VCaP (cell line): Measurements from ENCODE around the gene ZSCAN26.

Source experiments
- H3K27ac ChIP-seq: fragments of 450-650 bp; 2 replicates; pipeline ENCODE4 v1.5.1; 2017
- TF ChIP-seq, protein P1 (sequence below): fragments of 450-650 bp; conservative IDR thresholded peaks from 2 replicates; pipeline ENCODE4 v1.5.1; 2017; ENCODE audit warnings: mild to moderate bottlenecking, moderate library complexity

Gene ZSCAN26

DNA sequence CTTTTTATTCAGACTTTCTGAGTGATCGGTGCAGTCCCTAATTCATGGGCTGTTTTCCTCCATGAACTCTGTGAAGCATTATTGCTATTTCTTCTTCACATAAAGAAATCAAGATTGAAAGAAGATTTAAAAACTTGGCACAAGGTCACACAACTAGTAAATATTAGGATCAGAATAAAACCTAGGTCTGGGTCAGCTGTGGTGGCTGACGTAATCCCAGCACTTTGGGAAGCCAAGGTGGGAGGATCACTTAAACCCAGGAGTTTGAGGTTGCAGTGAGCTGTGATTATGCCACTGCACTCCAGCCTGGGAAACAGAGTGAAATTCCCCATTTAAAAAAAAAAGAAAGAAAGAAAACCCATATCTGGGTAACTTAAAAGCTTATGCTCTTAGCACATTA is 40.5 kb upstream of the ZSCAN26 start:
- H3K27ac ChIP-seq: no peak overlapping the region
- TF ChIP-seq, protein P1, sequence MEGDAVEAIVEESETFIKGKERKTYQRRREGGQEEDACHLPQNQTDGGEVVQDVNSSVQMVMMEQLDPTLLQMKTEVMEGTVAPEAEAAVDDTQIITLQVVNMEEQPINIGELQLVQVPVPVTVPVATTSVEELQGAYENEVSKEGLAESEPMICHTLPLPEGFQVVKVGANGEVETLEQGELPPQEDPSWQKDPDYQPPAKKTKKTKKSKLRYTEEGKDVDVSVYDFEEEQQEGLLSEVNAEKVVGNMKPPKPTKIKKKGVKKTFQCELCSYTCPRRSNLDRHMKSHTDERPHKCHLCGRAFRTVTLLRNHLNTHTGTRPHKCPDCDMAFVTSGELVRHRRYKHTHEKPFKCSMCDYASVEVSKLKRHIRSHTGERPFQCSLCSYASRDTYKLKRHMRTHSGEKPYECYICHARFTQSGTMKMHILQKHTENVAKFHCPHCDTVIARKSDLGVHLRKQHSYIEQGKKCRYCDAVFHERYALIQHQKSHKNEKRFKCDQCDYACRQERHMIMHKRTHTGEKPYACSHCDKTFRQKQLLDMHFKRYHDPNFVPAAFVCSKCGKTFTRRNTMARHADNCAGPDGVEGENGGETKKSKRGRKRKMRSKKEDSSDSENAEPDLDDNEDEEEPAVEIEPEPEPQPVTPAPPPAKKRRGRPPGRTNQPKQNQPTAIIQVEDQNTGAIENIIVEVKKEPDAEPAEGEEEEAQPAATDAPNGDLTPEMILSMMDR: no peak

DNA sequence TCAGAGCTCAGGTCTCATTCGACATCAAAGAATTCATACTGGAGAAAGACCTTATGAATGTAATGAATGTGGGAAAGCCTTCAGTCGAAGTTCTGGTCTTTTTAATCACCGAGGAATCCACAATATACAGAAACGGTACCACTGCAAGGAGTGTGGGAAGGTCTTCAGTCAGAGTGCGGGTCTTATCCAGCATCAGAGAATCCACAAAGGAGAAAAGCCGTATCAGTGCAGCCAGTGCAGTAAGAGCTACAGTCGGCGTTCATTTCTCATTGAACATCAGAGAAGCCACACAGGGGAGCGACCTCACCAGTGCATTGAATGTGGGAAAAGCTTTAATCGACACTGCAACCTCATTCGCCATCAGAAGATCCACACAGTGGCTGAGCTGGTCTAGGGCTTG is 34.2 kb upstream of the ZSCAN26 start:
- H3K27ac ChIP-seq: no peak overlapping the region
- TF ChIP-seq, protein P1: no peak

DNA sequence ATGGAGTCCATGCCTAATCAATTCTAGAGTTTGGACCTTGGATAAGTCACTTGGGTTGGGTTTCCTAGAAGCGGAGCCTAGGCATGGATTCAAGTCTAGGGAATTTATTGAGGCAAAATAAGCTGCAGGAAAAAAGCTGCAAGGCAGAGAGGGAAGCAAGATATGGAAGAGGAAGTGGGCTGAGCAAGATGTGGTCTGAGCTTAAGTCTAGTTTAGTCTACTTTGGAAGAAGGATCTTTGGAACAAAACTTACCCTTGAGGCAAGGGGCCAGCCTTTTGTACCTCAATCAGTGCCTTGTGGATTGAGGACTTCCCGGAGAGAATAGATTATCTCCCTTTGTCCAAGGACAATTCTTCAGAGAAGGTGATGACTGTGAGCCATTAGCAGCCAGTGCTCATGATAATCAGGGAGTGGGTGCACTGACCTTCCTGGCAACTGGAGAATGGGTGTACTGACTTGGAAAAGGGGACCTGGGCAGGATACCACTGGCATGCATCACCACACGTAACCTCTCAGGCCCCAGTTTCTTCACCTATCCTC is 31.0 kb upstream of the ZSCAN26 start:
- TF ChIP-seq, protein P1: no peak
- no peak overlapping the region for H3K27ac ChIP-seq

DNA sequence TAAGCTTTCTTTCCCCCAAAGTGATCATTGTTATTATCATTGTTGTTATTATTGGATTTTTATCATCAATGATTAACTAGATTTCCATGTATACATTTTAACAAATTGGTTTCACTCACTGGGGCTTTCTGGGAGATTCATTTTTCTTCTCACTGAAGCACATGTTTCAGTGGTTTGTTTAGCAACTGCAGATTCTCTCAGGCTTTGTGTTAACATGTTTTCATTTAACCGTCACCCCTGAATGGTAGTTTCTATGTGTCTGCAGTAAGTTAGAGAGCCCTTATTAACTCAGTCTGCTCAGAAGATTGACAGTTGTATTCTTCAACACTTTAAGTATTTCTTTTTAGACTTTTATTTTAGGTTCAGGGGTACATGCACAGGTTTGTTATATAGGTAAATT is 27.3 kb upstream of the ZSCAN26 start:
- no peak overlapping the region for H3K27ac ChIP-seq
- TF ChIP-seq, protein P1: no peak

DNA sequence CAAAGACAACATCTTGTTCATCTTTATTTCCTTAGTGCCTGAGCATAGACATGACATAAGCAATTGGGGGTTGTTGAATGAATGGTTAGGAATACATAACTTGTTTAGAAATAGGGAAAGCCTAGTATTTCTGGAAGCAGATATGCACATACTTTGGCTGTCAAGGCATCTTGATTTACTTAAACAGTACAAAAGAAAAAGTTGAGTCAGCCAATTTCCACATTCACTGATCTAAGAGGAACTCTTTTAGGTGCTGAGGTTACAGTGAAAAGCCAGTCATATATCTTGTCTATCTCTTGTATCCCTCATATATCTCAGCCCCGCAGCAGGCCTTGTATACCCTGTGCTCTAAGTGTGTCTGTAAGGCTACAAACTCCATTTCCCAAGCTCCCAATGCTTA is 26.5 kb upstream of the ZSCAN26 start:
- TF ChIP-seq, protein P1: no peak
- no peak overlapping the region for H3K27ac ChIP-seq

DNA sequence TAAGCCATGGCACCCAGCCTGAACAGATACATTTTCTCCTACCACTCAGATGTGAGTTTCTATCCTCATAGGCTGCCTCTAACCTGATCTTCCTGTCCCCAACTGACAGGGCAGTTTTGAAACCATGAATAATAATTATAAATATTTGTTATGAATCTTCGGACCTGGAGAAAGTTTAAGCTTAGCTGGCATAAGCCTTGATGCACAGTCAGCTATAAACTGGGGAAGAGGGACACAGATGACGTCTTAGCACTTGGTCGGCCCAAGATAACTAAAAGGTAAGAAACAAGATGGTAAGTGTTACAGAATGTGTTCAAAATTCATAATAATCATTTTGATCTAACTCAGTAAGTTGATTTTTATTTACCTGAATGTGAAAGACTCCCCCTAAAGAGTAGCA is 23.0 kb upstream of the ZSCAN26 start:
- TF ChIP-seq, protein P1: no peak
- H3K27ac ChIP-seq: no peak overlapping the region

DNA sequence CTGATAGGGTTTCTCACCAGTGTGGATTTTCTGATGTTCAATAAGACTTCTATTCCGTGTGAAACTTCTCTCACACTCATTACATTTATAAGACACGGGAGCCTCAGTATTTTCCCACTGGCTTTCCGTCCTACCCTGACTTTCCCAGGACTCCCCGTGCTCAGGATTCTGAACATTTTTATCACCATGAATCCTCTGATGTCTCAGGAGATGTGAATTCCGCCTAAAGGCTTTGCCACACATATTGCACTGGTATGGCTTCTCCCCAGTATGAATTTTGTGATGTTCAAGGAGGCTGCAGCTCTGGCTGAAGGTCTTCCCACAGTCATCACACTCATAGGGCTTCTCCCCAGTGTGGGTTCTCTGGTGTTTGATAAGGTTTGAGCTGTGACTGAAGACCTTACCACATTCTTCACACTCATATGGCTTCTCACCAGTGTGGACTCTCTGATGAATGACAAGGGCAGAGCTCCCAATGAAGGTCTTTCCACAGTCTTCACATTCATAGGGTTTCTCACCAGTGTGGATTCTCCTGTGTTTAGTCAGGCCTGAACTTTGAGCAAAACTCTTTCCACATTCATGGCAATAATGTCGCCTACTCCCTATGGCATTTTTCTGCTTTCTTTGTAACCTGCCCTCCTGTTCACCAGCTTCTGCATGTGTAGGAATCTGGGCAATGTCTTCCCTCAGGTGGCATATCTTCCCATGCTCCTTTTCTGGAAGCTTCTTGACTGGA is 21.6 kb upstream of the ZSCAN26 start:
- TF ChIP-seq, protein P1: no peak
- H3K27ac ChIP-seq: no peak overlapping the region
